Epidermal melanocyte (primary cell): ENCODE results near the gene PIGV.

Experiments used
- DNase-seq: peaks from one replicate; pipeline ENCODE4 v3.0.0; 2011; ENCODE audit warnings: low spot score; ENCODE audit not compliant: insufficient read length

The PIGV gene

GRCh38 chr1:26787706-26788514 lies at the start of gene PIGV:
Gene PIGV (plus strand): TSS chr1:26787950. CDS start chr1:26790816, 2,866 bp downstream.
- DNase-seq, result peak; percentile 86

GRCh38 chr1:26739329-26739914 lies 48.3 kb upstream of the PIGV start:
- DNase-seq, result no peak

GRCh38 chr1:26740023-26740634 lies 47.6 kb upstream of the PIGV start:
- no peak for DNase-seq

- no peak for DNase-seq
Observed at GRCh38 chr1:26740952-26741351, 46.8 kb upstream of the PIGV start.

- DNase-seq, result no peak
Observed at GRCh38 chr1:26743426-26744059, 44.2 kb upstream of the PIGV start.

GRCh38 chr1:26744075-26744959 lies 43.4 kb upstream of the PIGV start:
- DNase-seq, result no peak

GRCh38 chr1:26745191-26745590 lies 42.6 kb upstream of the PIGV start:
- no peak for DNase-seq

GRCh38 chr1:26747048-26747447 lies 40.7 kb upstream of the PIGV start:
- DNase-seq, result no peak

- no peak for DNase-seq
Observed at GRCh38 chr1:26748351-26748750, 39.4 kb upstream of the PIGV start.

GRCh38 chr1:26749458-26749857 lies 38.3 kb upstream of the PIGV start:
- DNase-seq, result no peak

- DNase-seq, result no peak
Observed at GRCh38 chr1:26750428-26750827, 37.3 kb upstream of the PIGV start.

GRCh38 chr1:26752519-26752918 lies 35.2 kb upstream of the PIGV start:
- DNase-seq, result no peak

- DNase-seq, result no peak
Observed at GRCh38 chr1:26754086-26754874, 33.5 kb upstream of the PIGV start.

- DNase-seq, result no peak
Observed at GRCh38 chr1:26758358-26758757, 29.4 kb upstream of the PIGV start.

- no peak for DNase-seq
Observed at GRCh38 chr1:26759531-26759930, 28.2 kb upstream of the PIGV start.

GRCh38 chr1:26761217-26761616 lies 26.5 kb upstream of the PIGV start:
- DNase-seq, result no peak

- no peak for DNase-seq
Observed at GRCh38 chr1:26767714-26768113, 20.0 kb upstream of the PIGV start.

GRCh38 chr1:26768755-26769154 lies 19.0 kb upstream of the PIGV start:
- DNase-seq, result no peak

GRCh38 chr1:26771285-26771642 lies 16.5 kb upstream of the PIGV start:
- no peak for DNase-seq

- peak; percentile 27 for DNase-seq
Observed at GRCh38 chr1:26771643-26772321, 16.0 kb upstream of the PIGV start.
